MCF 10A (cell line): Measurements from ENCODE around the gene PPP4R2. TPM values are rescaled to one million over a fixed set of nuclear protein-coding genes. Genes with fewer than 3 reads are reported as not detected.

ENCODE experiments used
- BruUV-seq: library from RNA; stranded (reverse); fragments of 400-500 nt; replicated peaks from 2 replicates; lab custom pipeline; 2021; lab: Mats Ljungman, UMichigan
- CTCF ChIA-PET: fragments of 300-600 bp; sonication (Branson Sonifier 250); formaldehyde crosslinking; extraction: SDS; loops from one replicate; lab custom pipeline; 2021; ENCODE audit warnings: antibody characterized with exemption, inconsistent platforms; lab: Yijun Ruan, JAX
- POLR2A ChIA-PET: fragments of 300-600, 350-650 bp; sonication (Branson Sonifier 250); formaldehyde crosslinking; extraction: SDS; loops from one replicate; lab custom pipeline; 2020; ENCODE audit warnings: antibody characterized with exemption, inconsistent platforms; lab: Yijun Ruan, JAX
- DNase-seq: peaks from one replicate; pipeline ENCODE4 v3.0.0-alpha.2; 2018; ENCODE audit not compliant: unreplicated experiment
- H3K27ac Mint-ChIP-seq: one replicate; pipeline ENCODE4 v1.8.0; 2022; ENCODE audit warnings: mild to moderate bottlenecking, low read depth, mixed read lengths; ENCODE audit not compliant: unreplicated experiment
- H3K27me3 Mint-ChIP-seq: one replicate; pipeline ENCODE4 v1.8.0; 2022; ENCODE audit warnings: mixed read lengths; ENCODE audit not compliant: insufficient read depth, unreplicated experiment
- H3K36me3 Mint-ChIP-seq: one replicate; pipeline ENCODE4 v1.8.0; 2022; ENCODE audit warnings: mild to moderate bottlenecking, moderate library complexity, mixed read lengths; ENCODE audit not compliant: insufficient read depth, unreplicated experiment
- H3K4me1 Mint-ChIP-seq: one replicate; pipeline ENCODE4 v1.8.0; 2022; ENCODE audit warnings: mixed read lengths; ENCODE audit not compliant: insufficient read depth, unreplicated experiment
- H3K4me3 Mint-ChIP-seq: one replicate; pipeline ENCODE4 v1.8.0; 2022; ENCODE audit warnings: mild to moderate bottlenecking, moderate library complexity, mixed read lengths; ENCODE audit not compliant: unreplicated experiment
- H3K9me3 Mint-ChIP-seq: one replicate; pipeline ENCODE4 v1.8.0; 2022; ENCODE audit warnings: mixed read lengths; ENCODE audit not compliant: unreplicated experiment
- CTCF ChIP-seq: fragments of 200-600 bp; IDR thresholded peaks from one replicate; pipeline ENCODE4 v1.8.0; 2022; ENCODE audit warnings: antibody characterized with exemption, mild to moderate bottlenecking; ENCODE audit not compliant: unreplicated experiment
- intact Hi-C: fragments of 100-400 bp; cut with micrococcal nuclease; formaldehyde crosslinking; loops from 2 replicates; pipeline ENCODE4 v1.14.1; 2022
- total RNA-seq: library from RNA; stranded (reverse); gene quantifications from 2 replicates; pipeline ENCODE4 v1.2.3, GENCODE V29; 2022

Gene PPP4R2
- total RNA-seq, 1 experiment from 2014 or later: 105 TPM

GRCh38 chr3:73115806-73116205 is 119.2 kb downstream of the PPP4R2 start:
- CTCF ChIA-PET: interaction anchor here (0.7 to 0.8 kb wide), 3 partner anchors 15 to 386 kb away, joined by 3 to 5 read pairs (median 5); no protein-coding TSS in a partner anchor
- H3K27ac Mint-ChIP-seq: no peak overlapping the region
- POLR2A ChIA-PET: interaction anchor here (0.6 kb wide), 1 partner anchor 386 kb away, joined by 3 read pairs; no protein-coding TSS in a partner anchor
- no peaks in the 10 kb centered on the region for H3K36me3 Mint-ChIP-seq
- intact Hi-C loops: no loop called here
- BruUV-seq: no TSS peak
- H3K4me1 Mint-ChIP-seq: no peaks in the 10 kb centered on the region
- DNase-seq: no peak
- peaks cover 15% of the 10 kb centered on the region for H3K27me3 Mint-ChIP-seq
- no peaks in the 10 kb centered on the region for H3K9me3 Mint-ChIP-seq
- TF ChIP-seq CTCF: no peak
- H3K4me3 Mint-ChIP-seq: no peak overlapping the region

Other genes with a start within 250 kb of the PPP4R2 start
- gene SHQ1, start 148.4 kb upstream of the PPP4R2 start, total RNA-seq: 17.4 and 30.4 TPM in 2 replicates
- gene GXYLT2, start 108.8 kb upstream of the PPP4R2 start, total RNA-seq: 3.9 and 4.1 TPM in 2 replicates
- gene EBLN2, start 64.8 kb downstream of the PPP4R2 start, total RNA-seq: 4.7 and 5.5 TPM in 2 replicates